Epithelial cell of esophagus (primary cell): ENCODE results near the gene LMO2.
A peak's percentile ranks its signal among the peaks of the same experiment; 100 is the strongest.

ENCODE experiments used
- DNase-seq: peaks from one replicate; pipeline ENCODE4 v3.0.0; 2010; ENCODE audit warnings: low read depth
- H3K4me3 ChIP-seq: 2 replicates; pipeline ENCODE4 v1.5.1; 2011; ENCODE audit warnings: mild to moderate bottlenecking, low read length, control low read depth
- CTCF ChIP-seq: IDR thresholded peaks from 2 replicates; pipeline ENCODE4 v1.5.1; 2011; ENCODE audit warnings: low read depth, mild to moderate bottlenecking, low read length, control low read depth, inconsistent platforms; ENCODE audit not compliant: insufficient read depth; ENCODE audit errors: missing control alignments

The LMO2 gene

GRCh38 chr11:33913991-33914390 lies 22.1 kb upstream of the LMO2 start:
- TF ChIP-seq CTCF, result no peak
- no peak overlapping the region for H3K4me3 ChIP-seq
- no peak for DNase-seq

GRCh38 chr11:33912405-33913361 lies 20.8 kb upstream of the LMO2 start:
- peak; percentile 91 for DNase-seq
- no peak for TF ChIP-seq CTCF
- H3K4me3 ChIP-seq, result no peak overlapping the region

GRCh38 chr11:33910958-33911339 lies 19.1 kb upstream of the LMO2 start:
- no peak for DNase-seq
- no peak for TF ChIP-seq CTCF
- H3K4me3 ChIP-seq, result no peak overlapping the region

GRCh38 chr11:33910296-33910957 lies 18.6 kb upstream of the LMO2 start:
- no peak overlapping the region for H3K4me3 ChIP-seq
- no peak for TF ChIP-seq CTCF
- no peak for DNase-seq

- DNase-seq, result no peak
- TF ChIP-seq CTCF, result no peak
- H3K4me3 ChIP-seq, result no peak overlapping the region
Observed at GRCh38 chr11:33909552-33909951, 17.7 kb upstream of the LMO2 start.

- no peak overlapping the region for H3K4me3 ChIP-seq
- no peak for TF ChIP-seq CTCF
- DNase-seq, result no peak
Observed at GRCh38 chr11:33909150-33909549, 17.3 kb upstream of the LMO2 start.
